Measurements from ENCODE around the gene TREML1.

Gene TREML1

DNA sequence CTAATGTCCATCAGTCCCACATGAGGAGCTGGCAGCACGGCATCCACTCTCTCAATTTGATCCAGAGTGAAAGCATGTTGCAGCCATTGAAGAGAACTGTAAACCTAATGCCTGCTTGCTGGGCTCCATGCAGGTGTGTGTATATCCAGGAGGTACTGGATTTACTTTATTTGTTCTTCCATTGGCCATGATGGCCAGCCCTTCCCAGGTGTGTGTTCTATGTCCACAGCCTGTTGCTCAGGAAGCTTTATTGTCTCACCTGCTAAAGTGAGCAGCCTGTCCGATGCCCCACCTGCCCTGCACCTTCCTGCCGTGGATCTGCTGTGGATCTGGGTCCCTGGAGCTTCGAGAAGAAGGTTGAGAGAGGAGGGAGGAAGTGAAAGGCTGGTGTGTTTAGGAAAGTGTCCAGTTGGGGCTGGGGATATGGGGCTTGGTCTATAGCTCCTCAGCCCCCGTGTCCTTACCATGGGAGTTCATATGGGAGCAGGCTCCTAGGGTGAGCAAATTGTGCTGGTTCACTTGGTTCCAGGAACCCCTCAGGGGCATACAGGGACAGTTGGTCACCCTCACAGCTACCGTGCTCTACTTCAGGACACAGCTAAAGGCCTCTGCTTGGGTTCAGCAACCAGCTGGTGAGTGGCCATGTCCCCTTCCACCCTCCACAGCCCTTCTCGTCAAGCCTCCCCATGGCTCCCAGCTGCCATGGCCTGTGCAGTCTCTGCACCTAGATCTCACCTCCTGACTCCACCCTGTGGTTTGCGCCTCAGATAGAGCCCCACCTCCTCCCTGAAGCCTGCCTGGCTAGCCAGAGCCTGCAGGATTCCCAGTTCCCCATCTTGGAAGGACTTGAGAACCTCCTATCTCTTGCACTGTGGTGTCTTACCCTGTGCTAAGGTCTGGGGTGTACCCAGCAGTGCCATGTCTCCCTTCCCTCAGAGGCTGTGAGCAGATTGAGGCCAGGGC lies 34.1 kb upstream of the TREML1 start:
- Mint-ChIP-seq H3K27ac (peak overlapping the region; percentile 40), H3K36me3 (ENCODE audit: low read depth) (peaks cover 21% of the 10 kb centered on the region), H3K9me3 (peaks cover 16% of the 10 kb centered on the region), H3K4me3 (no peak overlapping the region), H3K4me1 (ENCODE audit: low read depth) (peaks cover 56% of the 10 kb centered on the region), H3K27me3 (no peaks in the 10 kb centered on the region)
- intact Hi-C loops (cut with micrococcal nuclease): no loop called here

DNA sequence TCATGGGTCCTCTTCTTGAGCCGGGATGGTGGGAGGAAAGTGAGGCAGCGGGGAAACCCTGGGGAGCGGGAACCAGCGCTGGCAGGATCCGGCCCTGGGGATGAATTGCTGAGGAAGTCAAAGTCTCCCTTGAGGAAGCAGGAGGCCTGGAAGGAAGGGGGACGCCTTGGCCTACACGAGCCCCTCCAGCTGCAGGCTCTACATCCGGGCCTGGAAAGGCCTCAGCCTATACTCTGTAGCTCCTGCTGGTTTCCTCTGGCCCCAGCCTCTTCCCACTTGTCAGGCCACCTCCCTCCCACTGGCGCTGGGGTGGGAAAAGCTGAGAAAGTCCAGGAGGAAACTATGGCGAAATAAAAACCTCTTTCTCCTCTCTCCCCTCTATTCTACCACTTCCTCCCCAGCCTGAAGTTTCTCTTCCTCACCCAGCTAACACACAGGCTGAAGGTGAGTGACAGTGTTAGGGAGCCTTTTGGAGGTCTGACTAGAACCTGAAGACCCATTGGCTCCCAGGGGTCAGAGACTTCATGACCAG lies 31.9 kb upstream of the TREML1 start:
- H3K27ac Mint-ChIP-seq: peak overlapping the region; percentile 73

DNA sequence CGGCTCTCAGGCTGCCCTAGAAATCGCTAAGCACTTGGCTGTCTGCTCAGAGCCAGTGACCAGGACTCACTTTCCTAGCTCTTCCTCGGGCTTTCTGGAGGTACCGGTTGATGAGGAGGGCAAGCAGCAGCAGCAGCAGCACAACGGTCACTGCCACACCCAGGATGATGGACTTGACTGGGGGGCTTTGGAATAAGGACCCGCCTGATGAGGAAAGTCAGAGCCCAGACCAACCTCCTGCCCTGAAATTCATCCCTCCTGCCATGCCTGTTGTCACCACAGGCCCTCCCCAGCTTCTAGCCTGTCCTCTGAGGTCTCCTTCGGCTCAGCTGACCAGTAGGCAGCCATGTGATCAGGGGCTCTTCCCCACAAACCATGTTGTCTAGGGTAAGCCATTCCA lies 30.6 kb upstream of the TREML1 start:
- Mint-ChIP-seq H3K4me3 (no peak overlapping the region), H3K36me3 (ENCODE audit: low read depth) (no peaks in the 10 kb centered on the region), H3K4me1 (ENCODE audit: low read depth) (peaks cover 69% of the 10 kb centered on the region), H3K27ac (peak overlapping the region; percentile 73), H3K27me3 (no peaks in the 10 kb centered on the region), H3K9me3 (peaks cover 7% of the 10 kb centered on the region)
- intact Hi-C loops (cut with micrococcal nuclease): no loop called here

More for the DNA sequence above, 31.9 kb upstream of the TREML1 start:
- Mint-ChIP-seq H3K9me3 (peaks cover 16% of the 10 kb centered on the region), H3K4me1 (ENCODE audit: low read depth) (peaks cover 66% of the 10 kb centered on the region), H3K36me3 (ENCODE audit: low read depth) (peaks cover 6% of the 10 kb centered on the region), H3K27me3 (no peaks in the 10 kb centered on the region), H3K4me3 (no peak overlapping the region)
- intact Hi-C loops (cut with micrococcal nuclease): no loop called here

DNA sequence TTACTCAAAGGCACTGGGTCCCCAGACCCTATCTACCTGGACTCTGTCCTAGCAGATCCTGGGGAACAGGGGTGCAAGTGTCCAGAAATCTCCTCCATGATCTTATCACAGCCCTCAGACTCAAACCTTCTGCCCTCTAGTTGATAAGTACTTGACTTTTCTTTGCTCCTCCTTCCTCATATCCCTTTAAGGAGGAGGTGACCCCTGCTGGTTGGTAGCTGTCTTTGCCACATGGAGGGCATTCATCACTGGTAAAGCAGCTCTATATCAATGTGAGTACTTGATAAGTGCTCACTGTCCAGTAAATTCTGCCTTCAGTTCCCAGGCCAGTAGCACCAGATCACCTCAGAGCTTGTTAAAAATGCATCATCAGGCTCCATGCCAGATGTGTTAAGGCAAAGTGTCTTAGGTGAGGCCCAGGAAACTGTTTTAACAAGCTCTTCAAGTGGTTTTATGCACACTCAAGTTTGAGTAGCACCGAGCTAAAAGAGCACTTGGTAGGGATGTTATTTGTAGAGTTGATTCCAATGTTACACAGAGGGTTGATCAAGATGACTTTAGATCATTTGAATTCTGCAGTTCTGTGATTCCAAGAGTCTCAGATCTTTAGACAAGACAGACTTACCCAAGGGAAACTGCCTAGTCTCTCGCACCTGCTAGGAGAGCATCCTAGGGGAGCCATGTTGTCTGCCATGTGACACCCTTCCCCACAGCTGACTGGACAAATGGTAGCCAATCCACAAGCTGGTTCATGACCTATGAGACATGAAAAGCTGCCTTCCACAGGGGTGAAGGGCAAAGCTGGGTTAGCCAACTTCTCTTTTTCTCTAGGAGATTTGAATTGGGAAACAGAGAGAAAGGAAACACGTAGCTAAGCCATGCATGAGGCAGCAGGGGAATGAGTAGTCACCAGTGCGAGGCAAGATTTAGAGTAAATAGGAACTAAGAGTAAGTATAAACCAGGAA lies 28.2 kb upstream of the TREML1 start:
- Mint-ChIP-seq H3K36me3 (ENCODE audit: low read depth) (no peaks in the 10 kb centered on the region), H3K4me1 (ENCODE audit: low read depth) (peaks cover 56% of the 10 kb centered on the region), H3K27me3 (peaks cover under 1% of the 10 kb centered on the region), H3K27ac (peak overlapping the region; percentile 92), H3K9me3 (no peaks in the 10 kb centered on the region), H3K4me3 (no peak overlapping the region)
- intact Hi-C loops (cut with micrococcal nuclease): loop anchor here (1.0 to 2.0 kb wide), 2 partner anchors 90 to 108 kb away; no protein-coding TSS in a partner anchor

DNA sequence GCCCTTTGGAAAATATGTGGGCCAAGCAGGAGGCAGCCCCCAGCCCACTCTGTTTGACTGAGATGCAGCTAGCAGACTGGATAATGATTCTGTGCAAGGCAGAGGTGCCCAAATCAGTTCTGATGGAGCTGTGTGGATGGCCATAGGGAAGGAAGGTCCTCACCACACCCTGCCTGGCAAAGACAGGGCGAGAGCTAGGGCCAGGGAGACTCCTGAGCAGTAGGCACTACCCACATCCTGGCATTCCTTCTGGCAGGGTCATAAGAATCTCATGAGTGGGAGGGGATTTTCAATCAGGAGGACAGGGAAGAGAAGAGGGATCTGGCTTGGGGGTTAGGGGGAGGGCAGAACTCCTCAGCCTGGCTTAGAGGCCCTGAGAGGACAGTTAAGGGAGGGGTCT lies 27.4 kb upstream of the TREML1 start:
- Mint-ChIP-seq H3K27me3 (peaks cover 5% of the 10 kb centered on the region), H3K9me3 (no peaks in the 10 kb centered on the region), H3K4me1 (ENCODE audit: low read depth) (peaks cover 49% of the 10 kb centered on the region), H3K27ac (peak overlapping the region; percentile 92), H3K36me3 (ENCODE audit: low read depth) (no peaks in the 10 kb centered on the region), H3K4me3 (no peak overlapping the region)
- intact Hi-C loops (cut with micrococcal nuclease): no loop called here

DNA sequence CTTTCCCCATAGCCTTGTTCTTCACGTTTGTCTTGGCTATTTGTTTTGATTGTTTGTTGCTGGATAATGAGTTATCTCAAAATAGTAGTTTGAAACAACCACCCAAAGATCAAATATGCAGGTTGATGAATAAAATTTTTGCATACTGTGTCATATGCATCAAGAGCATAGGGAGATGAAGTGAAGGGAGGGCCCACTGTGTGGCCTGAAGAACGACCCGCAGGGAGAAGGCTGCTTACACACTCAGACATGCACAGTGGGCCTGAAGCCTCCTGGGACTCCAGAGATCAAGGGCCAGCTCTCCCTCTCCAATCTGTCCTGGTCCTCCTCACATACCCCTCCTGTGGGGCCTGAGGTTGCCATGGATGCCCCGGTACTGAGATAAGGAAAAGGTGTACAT lies 25.0 kb upstream of the TREML1 start:
- Mint-ChIP-seq H3K27ac (no peak overlapping the region), H3K36me3 (ENCODE audit: low read depth) (no peaks in the 10 kb centered on the region), H3K4me1 (ENCODE audit: low read depth) (peaks cover 30% of the 10 kb centered on the region), H3K27me3 (peaks cover 9% of the 10 kb centered on the region), H3K9me3 (no peaks in the 10 kb centered on the region), H3K4me3 (no peak overlapping the region)
- intact Hi-C loops (cut with micrococcal nuclease): no loop called here

DNA sequence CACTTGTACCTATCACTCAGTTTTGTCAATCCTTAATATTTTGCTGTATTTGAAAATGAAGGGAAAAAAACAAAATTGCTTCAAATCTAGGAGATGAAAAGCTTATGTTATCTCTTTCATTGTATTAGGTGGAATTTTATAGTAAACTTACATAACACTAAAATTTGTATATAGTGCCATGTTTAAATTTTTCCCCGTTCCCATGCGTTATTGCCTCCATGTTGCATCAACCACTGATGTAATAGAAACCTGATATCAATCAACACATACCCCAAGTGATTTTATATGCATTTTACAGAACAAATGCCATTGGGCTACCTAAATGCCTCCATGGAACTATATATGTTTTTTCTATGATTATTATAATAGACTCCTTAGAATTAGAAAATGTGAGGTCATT lies 23.5 kb upstream of the TREML1 start:
- intact Hi-C loops (cut with micrococcal nuclease): no loop called here
- Mint-ChIP-seq H3K4me1 (ENCODE audit: low read depth) (peaks cover 19% of the 10 kb centered on the region), H3K4me3 (no peak overlapping the region), H3K9me3 (no peaks in the 10 kb centered on the region), H3K27ac (no peak overlapping the region), H3K27me3 (peaks cover 9% of the 10 kb centered on the region), H3K36me3 (ENCODE audit: low read depth) (no peaks in the 10 kb centered on the region)

DNA sequence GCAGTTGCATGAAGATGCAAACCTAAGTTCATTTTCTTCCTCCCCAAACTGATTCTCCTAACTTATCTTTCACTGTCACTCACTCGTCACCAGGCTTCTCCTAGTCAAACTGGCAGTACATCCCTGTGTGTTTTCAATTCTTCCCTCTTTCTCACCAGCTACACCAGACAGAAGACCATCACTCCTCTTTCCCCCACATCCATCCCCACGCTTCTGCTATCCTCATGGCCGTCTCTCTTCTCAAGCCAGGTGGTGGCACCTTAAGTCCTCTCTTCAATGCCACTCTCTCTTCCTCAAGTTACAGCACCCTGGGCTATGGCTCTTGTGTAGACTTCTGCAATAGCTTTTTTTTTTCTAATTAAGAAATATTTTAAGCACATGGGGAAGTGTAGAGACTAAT lies 23.1 kb upstream of the TREML1 start:
- intact Hi-C loops (cut with micrococcal nuclease): no loop called here
- Mint-ChIP-seq H3K27me3 (peaks cover 9% of the 10 kb centered on the region), H3K9me3 (no peaks in the 10 kb centered on the region), H3K27ac (no peak overlapping the region), H3K4me1 (ENCODE audit: low read depth) (peaks cover 15% of the 10 kb centered on the region), H3K36me3 (ENCODE audit: low read depth) (no peaks in the 10 kb centered on the region), H3K4me3 (no peak overlapping the region)

DNA sequence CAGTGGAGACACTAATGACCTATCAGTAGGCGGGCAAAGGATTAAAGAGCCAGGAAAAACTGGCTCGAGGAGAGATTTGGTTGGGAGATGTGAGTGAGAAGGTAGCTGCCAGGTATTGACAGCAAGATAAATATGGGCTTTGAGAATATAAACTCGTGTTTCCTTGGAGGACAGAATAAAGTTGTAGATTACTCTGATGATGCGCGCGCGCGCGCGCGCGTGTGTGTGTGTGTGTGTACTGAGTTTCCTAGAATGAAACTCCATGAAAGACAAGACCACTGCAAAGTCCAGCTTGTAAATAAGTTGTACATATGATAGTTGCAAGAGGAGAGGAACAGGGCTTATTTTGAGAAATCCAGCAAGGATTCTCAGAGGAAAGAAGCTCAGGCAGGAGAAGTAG lies 22.0 kb upstream of the TREML1 start:
- no peaks in the 10 kb centered on the region for H3K36me3 Mint-ChIP-seq (ENCODE audit: low read depth)
- H3K4me3 Mint-ChIP-seq: no peak overlapping the region
- peaks cover 5% of the 10 kb centered on the region for H3K4me1 Mint-ChIP-seq (ENCODE audit: low read depth)
- intact Hi-C loops (cut with micrococcal nuclease): no loop called here
- no peak overlapping the region for H3K27ac Mint-ChIP-seq
- no peaks in the 10 kb centered on the region for H3K9me3 Mint-ChIP-seq
- H3K27me3 Mint-ChIP-seq: peaks cover 13% of the 10 kb centered on the region

DNA sequence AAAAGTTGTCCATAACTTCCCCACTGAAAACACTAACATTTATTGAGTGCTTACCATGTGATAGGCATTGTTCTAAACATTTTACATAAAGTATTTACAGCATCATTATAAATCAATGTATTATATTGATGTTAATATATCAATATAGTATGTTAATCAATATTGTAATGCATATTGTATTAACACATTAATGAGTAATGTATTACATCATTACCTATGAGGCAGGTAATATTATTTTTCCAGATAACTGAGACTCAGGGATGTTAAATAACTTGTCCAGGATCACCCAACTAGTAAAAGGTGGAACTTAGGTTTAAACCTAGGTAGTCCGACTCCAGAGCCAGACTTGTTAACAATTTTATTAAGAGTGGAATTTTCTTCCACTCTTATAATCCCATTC lies 20.9 kb upstream of the TREML1 start:
- intact Hi-C loops (cut with micrococcal nuclease): no loop called here
- Mint-ChIP-seq H3K9me3 (no peaks in the 10 kb centered on the region), H3K27me3 (peaks cover 13% of the 10 kb centered on the region), H3K4me1 (ENCODE audit: low read depth) (no peaks in the 10 kb centered on the region), H3K36me3 (ENCODE audit: low read depth) (no peaks in the 10 kb centered on the region), H3K27ac (no peak overlapping the region), H3K4me3 (no peak overlapping the region)

DNA sequence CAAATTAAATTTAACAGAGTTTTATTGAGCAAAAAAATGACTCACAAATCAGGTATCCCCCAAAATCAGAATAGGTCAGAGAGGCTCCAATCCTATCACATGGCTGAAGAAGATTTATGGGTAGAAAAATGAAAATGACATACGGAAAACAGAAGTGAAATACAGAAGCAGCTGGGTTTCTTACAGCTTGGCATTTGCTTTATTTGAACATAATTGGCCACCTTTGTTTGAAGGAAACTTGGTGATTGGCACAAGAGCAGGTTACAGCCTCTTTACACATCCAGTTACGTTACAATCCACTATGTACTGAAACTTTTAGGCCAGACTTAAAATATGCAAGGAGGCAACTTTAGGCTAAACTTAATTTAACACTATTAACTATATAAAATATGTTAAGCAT lies 20.5 kb upstream of the TREML1 start:
- H3K9me3 Mint-ChIP-seq: no peaks in the 10 kb centered on the region
- intact Hi-C loops (cut with micrococcal nuclease): no loop called here
- peaks cover 13% of the 10 kb centered on the region for H3K27me3 Mint-ChIP-seq

DNA sequence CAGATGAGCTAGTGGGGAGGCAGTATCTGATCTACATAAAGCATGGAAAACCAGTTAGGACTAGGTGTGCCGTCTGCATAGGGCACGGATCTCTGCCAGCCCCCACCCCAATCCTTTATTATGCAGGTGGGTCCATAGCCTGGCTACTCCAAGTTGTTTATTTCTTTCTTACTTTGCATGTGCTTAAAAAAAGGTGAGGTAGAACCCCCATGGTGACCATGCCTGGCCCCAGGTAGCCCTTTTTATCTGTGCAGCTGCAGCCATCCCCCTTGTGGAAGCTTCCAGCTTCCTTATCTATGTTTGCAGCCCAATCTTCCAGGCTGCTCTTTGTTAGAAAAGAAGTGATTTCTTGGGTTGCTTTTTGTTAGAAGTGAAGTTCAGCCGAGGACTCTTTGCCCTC lies 17.8 kb upstream of the TREML1 start:
- no peaks in the 10 kb centered on the region for H3K9me3 Mint-ChIP-seq
- intact Hi-C loops (cut with micrococcal nuclease): no loop called here
- peaks cover 13% of the 10 kb centered on the region for H3K27me3 Mint-ChIP-seq
- H3K36me3 Mint-ChIP-seq (ENCODE audit: low read depth): no peaks in the 10 kb centered on the region
- H3K27ac Mint-ChIP-seq: no peak overlapping the region
- H3K4me3 Mint-ChIP-seq: no peak overlapping the region
- peaks cover 9% of the 10 kb centered on the region for H3K4me1 Mint-ChIP-seq (ENCODE audit: low read depth)

More for the DNA sequence above, 20.5 kb upstream of the TREML1 start:
- H3K36me3 Mint-ChIP-seq (ENCODE audit: low read depth): no peaks in the 10 kb centered on the region
- H3K4me1 Mint-ChIP-seq (ENCODE audit: low read depth): no peaks in the 10 kb centered on the region
- H3K4me3 Mint-ChIP-seq: no peak overlapping the region
- H3K27ac Mint-ChIP-seq: no peak overlapping the region

DNA sequence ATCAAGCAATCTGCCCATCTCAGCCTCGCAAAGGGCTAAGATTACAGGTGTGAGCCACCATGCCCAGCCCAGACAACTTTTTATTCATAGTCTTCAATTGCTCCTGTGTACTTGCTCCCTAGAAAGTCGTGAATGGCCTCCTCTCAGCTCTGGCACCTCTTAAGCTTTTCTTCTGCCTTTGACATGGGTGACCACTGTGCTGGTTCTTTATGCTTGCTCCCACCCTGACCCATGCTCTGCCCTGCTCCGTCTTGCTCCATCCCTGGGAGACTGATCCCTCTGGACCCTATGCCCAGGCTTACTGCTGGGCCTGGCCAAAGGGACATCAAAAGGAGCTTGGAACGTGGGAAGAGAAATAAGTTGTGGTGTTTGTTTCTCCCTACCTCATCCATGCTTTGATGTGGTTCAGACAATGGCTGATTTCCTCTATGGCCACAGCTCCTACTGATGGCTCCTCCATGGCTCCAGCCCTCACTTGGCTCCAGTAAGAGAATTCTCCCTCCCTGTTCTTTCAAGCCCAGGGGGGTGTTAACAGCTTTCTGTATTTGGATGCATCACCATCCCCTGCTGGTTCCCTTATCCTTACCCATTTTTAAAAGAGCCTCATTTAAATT lies 16.5 kb upstream of the TREML1 start:
- Mint-ChIP-seq H3K27ac (no peak overlapping the region), H3K9me3 (no peaks in the 10 kb centered on the region), H3K4me1 (ENCODE audit: low read depth) (peaks cover 12% of the 10 kb centered on the region), H3K36me3 (ENCODE audit: low read depth) (no peaks in the 10 kb centered on the region), H3K27me3 (peaks cover 8% of the 10 kb centered on the region), H3K4me3 (no peak overlapping the region)
- intact Hi-C loops (cut with micrococcal nuclease): no loop called here

Measured in dendritic cell treated with granulocyte-macrophage colony-stimulating factor and Interleukin-4, amounts not matched to agents 40 ng/mL and 50 ng/mL, for 4 days (primary cell).